ENCODE measurements around the gene PRIMA1. TPM values are rescaled to one million over a fixed set of nuclear protein-coding genes. Genes with fewer than 3 reads are reported as not detected.

Gene PRIMA1
- total and polyA plus RNA-seq, 4 donors, result 0.22 to 0.78 (median 0.53) TPM

GRCh38 chr14:93778856-93779629 lies 9.2 kb downstream of the PRIMA1 start:
- Histone ChIP-seq H3K9me3 (ENCODE audit: control insufficient read depth in 4 of 4, insufficient read depth in 3 of 4, low read length in 3 of 4) (no peaks in the 10 kb centered on the region), H3K27me3 (ENCODE audit: control insufficient read depth in 3 of 3, insufficient read depth in 3 of 3, low read length in 2 of 3) (peaks cover 0 to 2% (median 2%) of the 10 kb centered on the region in 3 donors), H3K36me3 (ENCODE audit: control insufficient read depth in 4 of 4, insufficient read depth in 4 of 4, low read length in 4 of 4) (no peaks in the 10 kb centered on the region), H3K27ac (ENCODE audit: low read depth in 1 of 2, low read length in 1 of 2) (no peak overlapping the region), H3K9ac (ENCODE audit: insufficient read depth in 1 of 2, low read length in 2 of 2) (no peak overlapping the region), H3K4me3 (no peak overlapping the region), H3K4me1 (ENCODE audit: control insufficient read depth in 5 of 5, insufficient read depth in 5 of 5, low read length in 5 of 5) (no peaks in the 10 kb centered on the region)
- DNase-seq (no peak), ATAC-seq (ENCODE audit: insufficient read depth, low FRiP score) (no peak)
- WGBS, 2 donors, result 76 to 84% methylated on average over 20 of the region's 20 CpGs
- no peak for TF ChIP-seq CTCF (IDR thresholded peaks at IDR 0.05; ENCODE audit: control extremely low read depth, extremely low read depth)

DNA sequence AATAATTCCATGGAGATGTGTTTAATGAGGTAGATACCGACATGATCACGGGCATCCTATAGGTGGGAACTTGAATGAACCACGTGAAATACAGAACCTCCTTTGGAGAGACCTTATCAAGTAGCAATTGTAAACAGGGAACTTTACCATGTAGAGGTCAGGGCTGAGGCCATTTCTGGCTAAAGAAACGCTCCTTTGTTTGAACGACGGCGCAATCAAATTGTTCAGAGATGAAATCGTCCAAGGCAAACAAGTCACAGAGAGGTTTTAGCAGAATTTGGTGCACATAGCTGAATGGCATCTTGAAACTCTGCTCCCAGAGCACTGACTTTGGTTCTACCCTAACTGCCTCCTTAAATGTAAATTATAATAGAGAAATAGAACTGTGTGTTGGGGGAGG lies 9.8 kb downstream of the PRIMA1 start:
- Histone ChIP-seq H3K27ac (ENCODE audit: low read depth in 1 of 2, low read length in 1 of 2) (no peak overlapping the region), H3K27me3 (ENCODE audit: control insufficient read depth in 3 of 3, insufficient read depth in 3 of 3, low read length in 2 of 3) (peaks cover 0 to 2% (median 0%) of the 10 kb centered on the region in 3 donors), H3K4me3 (no peak overlapping the region), H3K9ac (ENCODE audit: insufficient read depth in 1 of 2, low read length in 2 of 2) (no peak overlapping the region), H3K4me1 (ENCODE audit: control insufficient read depth in 5 of 5, insufficient read depth in 5 of 5, low read length in 5 of 5) (no peaks in the 10 kb centered on the region), H3K36me3 (ENCODE audit: control insufficient read depth in 4 of 4, insufficient read depth in 4 of 4, low read length in 4 of 4) (no peaks in the 10 kb centered on the region), H3K9me3 (ENCODE audit: control insufficient read depth in 4 of 4, insufficient read depth in 3 of 4, low read length in 3 of 4) (no peaks in the 10 kb centered on the region)
- no peak for TF ChIP-seq CTCF (IDR thresholded peaks at IDR 0.05; ENCODE audit: control extremely low read depth, extremely low read depth)
- WGBS, 2 donors, result 58 to 70% methylated on average over 8 of the region's 8 CpGs
- ATAC-seq (ENCODE audit: insufficient read depth, low FRiP score) (no peak), DNase-seq (no peak)

DNA sequence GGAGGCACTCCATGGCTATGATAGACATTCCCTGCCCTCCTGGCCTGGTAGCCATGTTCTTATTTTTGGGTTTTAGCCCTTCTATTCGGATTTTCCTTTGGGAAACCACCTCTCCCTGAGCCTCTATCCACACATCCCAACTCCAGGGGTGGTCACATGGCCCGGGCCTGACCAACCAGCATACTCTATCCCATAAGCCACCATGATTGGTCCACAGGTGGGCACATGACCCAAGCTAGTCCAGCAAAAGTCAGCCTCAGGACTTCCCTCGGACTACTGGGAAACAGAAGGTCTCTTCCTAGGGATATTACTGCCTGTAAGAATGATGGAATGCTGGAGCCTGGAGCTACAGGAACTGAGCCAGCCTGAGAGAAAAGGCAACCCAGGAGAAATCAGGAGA lies 12.5 kb downstream of the PRIMA1 start:
- Histone ChIP-seq H3K4me1 (ENCODE audit: control insufficient read depth in 5 of 5, insufficient read depth in 5 of 5, low read length in 5 of 5) (no peaks in the 10 kb centered on the region), H3K36me3 (ENCODE audit: control insufficient read depth in 4 of 4, insufficient read depth in 4 of 4, low read length in 4 of 4) (no peaks in the 10 kb centered on the region), H3K27me3 (ENCODE audit: control insufficient read depth in 3 of 3, insufficient read depth in 3 of 3, low read length in 2 of 3) (no peaks in the 10 kb centered on the region), H3K27ac (ENCODE audit: low read depth in 1 of 2, low read length in 1 of 2) (no peak overlapping the region), H3K9ac (ENCODE audit: insufficient read depth in 1 of 2, low read length in 2 of 2) (no peak overlapping the region), H3K9me3 (ENCODE audit: control insufficient read depth in 4 of 4, insufficient read depth in 3 of 4, low read length in 3 of 4) (peaks cover 0 to 8% (median 0%) of the 10 kb centered on the region in 4 donors), H3K4me3 (no peak overlapping the region)
- DNase-seq, result no peak
- no peak for TF ChIP-seq CTCF (IDR thresholded peaks at IDR 0.05; ENCODE audit: control extremely low read depth, extremely low read depth)
- ATAC-seq (ENCODE audit: insufficient read depth, low FRiP score), result no peak
- 75 to 76% methylated on average over 3 of the region's 3 CpGs for whole genome bisulfite sequencing, 2 donors

All from lung (tissue), 12 donors.